GM12891 (cell line): ENCODE data around the gene IL22RA2.

ENCODE experiments used
- PAX5 ChIP-seq: IDR thresholded peaks from 2 replicates; pipeline ENCODE4 v1.6.1; 2011; ENCODE audit warnings: low read length, moderate library complexity, mild to moderate bottlenecking; ENCODE audit not compliant: insufficient read depth, severe bottlenecking
- POLR2A ChIP-seq: IDR thresholded peaks from 2 replicates; pipeline ENCODE4 v1.6.1; 2011; ENCODE audit warnings: low read depth, low read length, control low read depth
- POLR2AphosphoS5 ChIP-seq: IDR thresholded peaks from 2 replicates; pipeline ENCODE4 v1.6.1; 2011; ENCODE audit warnings: low read depth, low read length, control low read depth
- POU2F2 ChIP-seq: IDR thresholded peaks from 2 replicates; pipeline ENCODE4 v1.6.1; 2011; ENCODE audit warnings: low read depth, mild to moderate bottlenecking, control low read depth, low read length, moderate library complexity
- SPI1 ChIP-seq: IDR thresholded peaks from 2 replicates; pipeline ENCODE4 v1.6.1; 2011; ENCODE audit warnings: low read depth, low read length, control low read depth
- TAF1 ChIP-seq: IDR thresholded peaks from 2 replicates; pipeline ENCODE4 v1.6.1; 2011; ENCODE audit warnings: low read depth, low read length, control low read depth

GRCh38 chr6:137161949-137162348, 11.5 kb downstream of the IL22RA2 start:
- no peak for TF ChIP-seq POLR2A
- TF ChIP-seq POLR2AphosphoS5 = no peak
- no peak for TF ChIP-seq PAX5
- no peak for TF ChIP-seq TAF1
- no peak for TF ChIP-seq SPI1
- TF ChIP-seq POU2F2 = no peak
